GM11168 (cell line): Measurements from ENCODE around the gene SVBP.
"Not testable (repeated sequence)": the region's sequence is repeated elsewhere in the genome, so short reads cannot be mapped to it uniquely, and the experiment has no call there.

Experiments used
- in situ Hi-C: fragments of 300-500 bp; cut with MboI; formaldehyde crosslinking; loops from one replicate; pipeline ENCODE4 v1.12.0; 2022; ENCODE audit warnings: low sequenced_read_pairs; ENCODE audit not compliant: unreplicated experiment

SVBP gene

GRCh38 chr1:42841440-42842147 lies 24.4 kb upstream of the SVBP start:
- in situ Hi-C loops, result no loop called here

GRCh38 chr1:42841010-42841409 lies 23.8 kb upstream of the SVBP start:
- in situ Hi-C loops, result no loop called here

GRCh38 chr1:42838482-42839190 lies 21.4 kb upstream of the SVBP start:
- in situ Hi-C loops, result no loop called here

GRCh38 chr1:42837709-42838108 lies 20.5 kb upstream of the SVBP start:
- in situ Hi-C loops, result no loop called here

- in situ Hi-C loops, result no loop called here
These were observed 18.2 kb upstream of the SVBP start for GRCh38 chr1:42835422-42835821.

GRCh38 chr1:42834803-42835202 lies 17.6 kb upstream of the SVBP start:
- in situ Hi-C loops, result no loop called here

GRCh38 chr1:42833981-42834380 lies 16.8 kb upstream of the SVBP start:
- in situ Hi-C loops, result no loop called here

- in situ Hi-C loops, result no loop called here
These were observed 15.5 kb upstream of the SVBP start for GRCh38 chr1:42832641-42833240.

- in situ Hi-C loops, result no loop called here
These were observed 14.1 kb upstream of the SVBP start for GRCh38 chr1:42831273-42831672.

GRCh38 chr1:42830631-42831030 lies 13.4 kb upstream of the SVBP start:
- in situ Hi-C loops, result no loop called here

GRCh38 chr1:42825036-42825851 lies 8.0 kb upstream of the SVBP start:
- in situ Hi-C loops, result no loop called here

- in situ Hi-C loops, result no loop called here
These were observed 7.4 kb upstream of the SVBP start for GRCh38 chr1:42824481-42825035.

- in situ Hi-C loops, result no loop called here
These were observed 5.7 kb upstream of the SVBP start for GRCh38 chr1:42822800-42823392.

- in situ Hi-C loops, result no loop called here
These were observed 4.5 kb upstream of the SVBP start for GRCh38 chr1:42821690-42822089.

- in situ Hi-C loops, result no loop called here
These were observed 3.6 kb upstream of the SVBP start for GRCh38 chr1:42820813-42821212.

- in situ Hi-C loops, result no loop called here
These were observed 779 bp upstream of the SVBP start for GRCh38 chr1:42817976-42818375.

GRCh38 chr1:42817440-42817767 lies 207 bp upstream of the SVBP start:
- in situ Hi-C loops, result no loop called here

- in situ Hi-C loops, result no loop called here
These were observed 1.1 kb downstream of the SVBP start for GRCh38 chr1:42815941-42816584.

GRCh38 chr1:42814815-42815214 lies 2.4 kb downstream of the SVBP start:
- in situ Hi-C loops, result not testable (repeated sequence)
